Measurements from ENCODE around the gene PIM3.

PIM3 gene

DNA sequence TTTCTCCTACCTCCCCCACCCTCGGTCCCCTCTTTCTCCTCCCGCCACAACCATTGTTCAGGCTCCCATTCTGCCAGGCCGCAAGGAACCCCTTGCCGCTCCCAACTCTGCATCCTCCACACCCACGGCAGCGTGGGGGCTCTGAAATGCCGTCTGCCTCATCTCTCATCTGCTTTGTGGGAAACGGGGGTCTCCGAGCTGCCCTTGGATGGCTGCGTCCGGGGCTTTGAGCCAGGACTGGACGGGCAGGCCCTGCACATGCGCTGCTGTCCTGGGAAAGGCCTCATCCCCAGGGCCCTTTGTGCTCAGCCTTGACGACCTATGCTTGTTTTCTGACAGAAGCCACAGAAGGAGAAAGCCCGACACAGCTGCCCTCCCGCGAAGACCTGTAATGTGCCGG, 33.7 kb upstream of the PIM3 start:
- ATAC-seq (ENCODE audit: insufficient read depth, low read depth) (no peak), DNase-seq (no peak)
- Histone ChIP-seq H3K9me3 (ENCODE audit: insufficient read depth, low read length, severe bottlenecking) (no peaks in the 10 kb centered on the region), H3K4me1 (ENCODE audit: insufficient read depth, low read length) (peaks cover 23% of the 10 kb centered on the region), H3K36me3 (ENCODE audit: insufficient read depth, low read length) (no peaks in the 10 kb centered on the region), H3K4me3 (ENCODE audit: low read depth in 1 of 2, low read length in 2 of 2) (no peak overlapping the region), H3K9ac (ENCODE audit: low read depth, low read length) (no peak overlapping the region), H4K20me1 (ENCODE audit: insufficient read depth, low read length) (peaks cover 9% of the 10 kb centered on the region; the same call in 1 of the 2 replicates), H2AFZ (ENCODE audit: low read depth, low read length) (no peak overlapping the region), H3K27me3 (ENCODE audit: insufficient read depth, low read length, poor library complexity) (no peaks in the 10 kb centered on the region), H3K4me2 (ENCODE audit: insufficient read depth, low read length) (no peak overlapping the region), H3K27ac (ENCODE audit: low read length) (no peak overlapping the region), H3K79me2 (ENCODE audit: insufficient read depth, low read length) (no peaks in the 10 kb centered on the region)
- no peak for TF ChIP-seq EZH2 (IDR thresholded peaks at IDR 0.05; ENCODE audit: borderline replicate concordance, low read depth, low read length, severe bottlenecking)
- TF ChIP-seq, protein P1, sequence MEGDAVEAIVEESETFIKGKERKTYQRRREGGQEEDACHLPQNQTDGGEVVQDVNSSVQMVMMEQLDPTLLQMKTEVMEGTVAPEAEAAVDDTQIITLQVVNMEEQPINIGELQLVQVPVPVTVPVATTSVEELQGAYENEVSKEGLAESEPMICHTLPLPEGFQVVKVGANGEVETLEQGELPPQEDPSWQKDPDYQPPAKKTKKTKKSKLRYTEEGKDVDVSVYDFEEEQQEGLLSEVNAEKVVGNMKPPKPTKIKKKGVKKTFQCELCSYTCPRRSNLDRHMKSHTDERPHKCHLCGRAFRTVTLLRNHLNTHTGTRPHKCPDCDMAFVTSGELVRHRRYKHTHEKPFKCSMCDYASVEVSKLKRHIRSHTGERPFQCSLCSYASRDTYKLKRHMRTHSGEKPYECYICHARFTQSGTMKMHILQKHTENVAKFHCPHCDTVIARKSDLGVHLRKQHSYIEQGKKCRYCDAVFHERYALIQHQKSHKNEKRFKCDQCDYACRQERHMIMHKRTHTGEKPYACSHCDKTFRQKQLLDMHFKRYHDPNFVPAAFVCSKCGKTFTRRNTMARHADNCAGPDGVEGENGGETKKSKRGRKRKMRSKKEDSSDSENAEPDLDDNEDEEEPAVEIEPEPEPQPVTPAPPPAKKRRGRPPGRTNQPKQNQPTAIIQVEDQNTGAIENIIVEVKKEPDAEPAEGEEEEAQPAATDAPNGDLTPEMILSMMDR (IDR thresholded peaks at IDR 0.05; ENCODE audit: borderline replicate concordance, extremely low read depth, low read length, poor library complexity, severe bottlenecking): no peak

DNA sequence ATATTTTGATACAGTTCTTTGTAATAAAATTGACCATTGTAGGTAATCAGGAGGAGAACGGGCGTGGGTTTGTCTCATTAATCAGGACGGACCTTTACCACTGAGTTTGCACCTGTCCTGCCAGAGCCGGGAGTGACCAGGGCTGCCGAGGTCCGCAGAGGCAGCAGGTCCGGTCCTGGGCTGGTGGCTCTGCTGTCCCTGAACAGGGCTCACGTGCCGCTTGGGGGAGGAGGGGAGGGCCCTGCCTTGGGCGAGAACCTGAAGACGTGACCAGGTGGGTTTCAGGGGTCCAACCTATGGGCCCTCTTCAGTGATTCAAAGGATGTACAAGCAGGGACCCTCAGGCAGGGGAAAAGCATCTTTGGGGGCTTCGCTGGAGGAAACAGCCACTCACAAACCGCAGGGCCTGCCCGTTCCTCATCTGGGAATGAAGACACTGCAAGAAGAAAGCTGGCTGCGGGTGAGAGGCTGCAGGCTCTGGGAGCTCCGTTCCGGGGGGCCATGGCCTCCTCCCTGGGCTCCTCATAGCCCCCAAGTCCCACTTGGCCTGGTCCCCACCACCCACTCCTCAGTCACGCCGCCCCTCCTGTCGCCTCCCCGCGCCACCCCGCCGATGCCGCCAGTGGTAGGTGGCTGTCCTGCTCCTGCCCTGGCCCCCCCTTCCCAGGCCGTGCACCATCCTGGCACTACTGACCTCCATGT, 32.9 kb upstream of the PIM3 start:
- no peak for ATAC-seq (ENCODE audit: insufficient read depth, low read depth)
- Histone ChIP-seq H3K79me2 (ENCODE audit: insufficient read depth, low read length) (no peaks in the 10 kb centered on the region), H4K20me1 (ENCODE audit: insufficient read depth, low read length) (peaks cover 9% of the 10 kb centered on the region; the same call in 1 of the 2 replicates), H3K36me3 (ENCODE audit: insufficient read depth, low read length) (no peaks in the 10 kb centered on the region), H3K9ac (ENCODE audit: low read depth, low read length) (no peak overlapping the region), H3K9me3 (ENCODE audit: insufficient read depth, low read length, severe bottlenecking) (no peaks in the 10 kb centered on the region), H3K27ac (ENCODE audit: low read length) (no peak overlapping the region), H3K27me3 (ENCODE audit: insufficient read depth, low read length, poor library complexity) (no peaks in the 10 kb centered on the region), H3K4me1 (ENCODE audit: insufficient read depth, low read length) (peaks cover 23% of the 10 kb centered on the region), H2AFZ (ENCODE audit: low read depth, low read length) (no peak overlapping the region), H3K4me3 (ENCODE audit: low read depth in 1 of 2, low read length in 2 of 2) (no peak overlapping the region), H3K4me2 (ENCODE audit: insufficient read depth, low read length) (no peak overlapping the region)
- TF ChIP-seq EZH2 (IDR thresholded peaks at IDR 0.05; ENCODE audit: borderline replicate concordance, low read depth, low read length, severe bottlenecking): no peak
- DNase-seq: no peak

DNA sequence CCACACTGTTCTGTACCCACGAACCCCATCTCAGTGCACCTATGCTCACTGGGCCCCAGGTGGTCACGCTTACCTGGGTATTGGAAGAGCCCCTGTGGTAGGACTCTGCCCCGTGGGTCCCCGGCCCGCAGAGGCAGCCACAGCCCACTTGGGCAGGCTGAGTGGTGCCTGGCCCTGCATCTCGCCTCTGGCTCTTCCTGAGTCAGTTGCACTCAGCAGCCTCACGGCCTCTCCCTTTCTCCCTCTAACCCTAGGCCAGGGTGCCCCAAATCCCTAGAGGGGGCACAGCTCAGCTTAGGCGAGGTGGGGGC, 32.4 kb upstream of the PIM3 start:
- no peak overlapping the region for H2AFZ ChIP-seq (ENCODE audit: low read depth, low read length)
- H3K27me3 ChIP-seq (ENCODE audit: insufficient read depth, low read length, poor library complexity): no peaks in the 10 kb centered on the region
- no peak overlapping the region for H3K4me2 ChIP-seq (ENCODE audit: insufficient read depth, low read length)
- no peaks in the 10 kb centered on the region for H3K36me3 ChIP-seq (ENCODE audit: insufficient read depth, low read length)
- H3K79me2 ChIP-seq (ENCODE audit: insufficient read depth, low read length): no peaks in the 10 kb centered on the region
- TF ChIP-seq, protein P1 (IDR thresholded peaks at IDR 0.05; ENCODE audit: borderline replicate concordance, extremely low read depth, low read length, poor library complexity, severe bottlenecking): no peak
- TF ChIP-seq EZH2 (IDR thresholded peaks at IDR 0.05; ENCODE audit: borderline replicate concordance, low read depth, low read length, severe bottlenecking): no peak
- H3K9me3 ChIP-seq (ENCODE audit: insufficient read depth, low read length, severe bottlenecking): no peaks in the 10 kb centered on the region
- H4K20me1 ChIP-seq (ENCODE audit: insufficient read depth, low read length): peaks cover 9% of the 10 kb centered on the region; the same call in 1 of the 2 replicates
- DNase-seq: no peak
- no peak overlapping the region for H3K9ac ChIP-seq (ENCODE audit: low read depth, low read length)
- no peak for ATAC-seq (ENCODE audit: insufficient read depth, low read depth)
- H3K27ac ChIP-seq (ENCODE audit: low read length): no peak overlapping the region
- H3K4me3 ChIP-seq (ENCODE audit: low read depth in 1 of 2, low read length in 2 of 2): no peak overlapping the region
- H3K4me1 ChIP-seq (ENCODE audit: insufficient read depth, low read length): peaks cover 23% of the 10 kb centered on the region

DNA sequence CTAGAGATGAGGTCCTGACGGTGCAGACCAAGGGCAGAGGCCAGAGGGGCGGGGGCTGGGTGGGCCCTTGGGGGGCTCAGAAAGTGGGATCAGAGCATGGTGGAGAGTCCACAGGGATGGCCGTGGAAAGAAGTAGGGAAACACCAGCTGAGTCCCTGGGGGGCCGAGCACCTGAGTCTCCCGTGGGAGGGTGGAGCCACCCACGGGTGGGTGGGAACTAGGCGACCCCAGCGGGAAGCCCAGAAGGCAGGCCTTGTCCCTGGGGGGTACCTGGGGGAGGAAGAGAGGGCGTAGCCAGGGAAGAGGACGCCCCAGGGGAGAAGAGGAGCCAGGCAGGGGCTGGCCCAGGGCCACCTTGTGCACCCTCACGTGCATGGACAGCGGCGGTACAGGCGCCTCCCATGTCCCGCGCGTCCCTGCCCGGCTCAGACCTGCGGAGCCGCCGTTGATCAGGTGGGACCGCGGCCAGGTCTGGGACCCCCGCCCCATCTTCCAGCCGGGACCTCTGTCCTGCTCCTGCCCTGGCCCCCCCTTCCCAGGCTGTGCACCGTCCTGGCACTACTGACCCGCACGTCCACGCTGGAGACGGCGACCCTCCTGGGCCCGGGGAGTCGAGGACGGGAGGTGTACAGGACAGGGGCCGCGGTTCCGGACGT, 31.9 kb upstream of the PIM3 start:
- H2AFZ ChIP-seq (ENCODE audit: low read depth, low read length): no peak overlapping the region
- H3K27me3 ChIP-seq (ENCODE audit: insufficient read depth, low read length, poor library complexity): no peaks in the 10 kb centered on the region
- DNase-seq (no peak), ATAC-seq (ENCODE audit: insufficient read depth, low read depth) (no peak)
- H3K9ac ChIP-seq (ENCODE audit: low read depth, low read length): no peak overlapping the region
- H3K27ac ChIP-seq (ENCODE audit: low read length): no peak overlapping the region
- no peaks in the 10 kb centered on the region for H3K9me3 ChIP-seq (ENCODE audit: insufficient read depth, low read length, severe bottlenecking)
- H3K4me3 ChIP-seq (ENCODE audit: low read depth in 1 of 2, low read length in 2 of 2): no peak overlapping the region
- H4K20me1 ChIP-seq (ENCODE audit: insufficient read depth, low read length): peaks cover 9% of the 10 kb centered on the region
- no peaks in the 10 kb centered on the region for H3K79me2 ChIP-seq (ENCODE audit: insufficient read depth, low read length)
- H3K36me3 ChIP-seq (ENCODE audit: insufficient read depth, low read length): no peaks in the 10 kb centered on the region
- H3K4me2 ChIP-seq (ENCODE audit: insufficient read depth, low read length): no peak overlapping the region
- peaks cover 23% of the 10 kb centered on the region for H3K4me1 ChIP-seq (ENCODE audit: insufficient read depth, low read length)
- TF ChIP-seq, protein P1 (IDR thresholded peaks at IDR 0.05; ENCODE audit: borderline replicate concordance, extremely low read depth, low read length, poor library complexity, severe bottlenecking): no peak
- no peak for TF ChIP-seq EZH2 (IDR thresholded peaks at IDR 0.05; ENCODE audit: borderline replicate concordance, low read depth, low read length, severe bottlenecking)
